Breast epithelium (tissue), 3 donors: ENCODE measurements around the gene ITGB5.

ENCODE experiments used
- POLR2A ChIP-seq: fragments of 450-650 bp; IDR thresholded peaks from one replicate; pipeline ENCODE4 v1.6.1; 2016; ENCODE audit warnings: antibody characterized with exemption, mild to moderate bottlenecking, moderate library complexity
- TF ChIP-seq, protein P1 (sequence below), 3 donors: fragments of 450-650 bp; IDR thresholded peaks; one replicate each; pipeline ENCODE4 v1.5.1; 2016 to 2017; ENCODE audit warnings: antibody characterized with exemption in 3 of 3, mild to moderate bottlenecking in 3 of 3, moderate library complexity in 3 of 3

DNA sequence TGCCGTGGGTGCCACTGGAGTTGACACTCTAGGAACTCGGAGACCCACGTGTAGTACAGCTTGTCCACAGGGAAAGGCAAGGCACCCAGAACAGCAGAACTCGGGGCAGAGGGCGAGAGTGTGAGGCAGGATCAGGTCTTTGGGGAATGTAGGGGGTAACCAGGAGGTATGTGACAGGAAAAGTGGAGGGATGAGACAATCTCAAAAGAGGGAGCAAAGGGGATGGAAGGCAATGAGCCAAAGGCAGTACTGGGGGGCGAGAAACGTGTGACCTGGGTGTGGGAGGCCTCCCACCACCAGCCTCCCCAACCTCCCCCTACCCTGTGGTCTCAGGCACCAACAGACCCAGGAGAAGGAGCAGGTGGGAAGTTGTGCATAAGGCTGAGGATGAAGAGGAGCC, 108.0 kb downstream of the ITGB5 start:
- TF ChIP-seq POLR2A = no peak
- TF ChIP-seq, protein P1, sequence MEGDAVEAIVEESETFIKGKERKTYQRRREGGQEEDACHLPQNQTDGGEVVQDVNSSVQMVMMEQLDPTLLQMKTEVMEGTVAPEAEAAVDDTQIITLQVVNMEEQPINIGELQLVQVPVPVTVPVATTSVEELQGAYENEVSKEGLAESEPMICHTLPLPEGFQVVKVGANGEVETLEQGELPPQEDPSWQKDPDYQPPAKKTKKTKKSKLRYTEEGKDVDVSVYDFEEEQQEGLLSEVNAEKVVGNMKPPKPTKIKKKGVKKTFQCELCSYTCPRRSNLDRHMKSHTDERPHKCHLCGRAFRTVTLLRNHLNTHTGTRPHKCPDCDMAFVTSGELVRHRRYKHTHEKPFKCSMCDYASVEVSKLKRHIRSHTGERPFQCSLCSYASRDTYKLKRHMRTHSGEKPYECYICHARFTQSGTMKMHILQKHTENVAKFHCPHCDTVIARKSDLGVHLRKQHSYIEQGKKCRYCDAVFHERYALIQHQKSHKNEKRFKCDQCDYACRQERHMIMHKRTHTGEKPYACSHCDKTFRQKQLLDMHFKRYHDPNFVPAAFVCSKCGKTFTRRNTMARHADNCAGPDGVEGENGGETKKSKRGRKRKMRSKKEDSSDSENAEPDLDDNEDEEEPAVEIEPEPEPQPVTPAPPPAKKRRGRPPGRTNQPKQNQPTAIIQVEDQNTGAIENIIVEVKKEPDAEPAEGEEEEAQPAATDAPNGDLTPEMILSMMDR (IDR thresholded peaks at IDR 0.05) = no peak
